HL-60 (cell line): Measurements from ENCODE around the gene CARD9.

Experiments
- CTCF ChIP-seq: IDR thresholded peaks from one replicate; pipeline ENCODE4 v1.5.1; 2011; ENCODE audit warnings: low read length, control low read depth, inconsistent platforms; ENCODE audit not compliant: insufficient read depth
- POLR2AphosphoS5 ChIP-seq: IDR thresholded peaks from 2 replicates; pipeline ENCODE4 v1.6.1; 2012; ENCODE audit warnings: low read depth

GRCh38 chr9:136365775-136366222 is 7.7 kb downstream of the CARD9 start:
- TF ChIP-seq CTCF: no peak
- TF ChIP-seq POLR2AphosphoS5: no peak
